ENCODE measurements around the gene S100A10. TPM values are rescaled to one million over a fixed set of nuclear protein-coding genes. Genes with fewer than 3 reads are reported as not detected.

Gene S100A10
- total RNA-seq, 4 donors from 2014 or later, result 57.6 to 155 (median 106) TPM

- no peak for ATAC-seq
- TF ChIP-seq CTCF (IDR thresholded peaks at IDR 0.05) (no peak), POLR2A (IDR thresholded peaks at IDR 0.05) (no peak), POLR2AphosphoS5 (IDR thresholded peaks at IDR 0.05) (no peak), EP300 (IDR thresholded peaks at IDR 0.05) (no peak)
- H3K4me3 ChIP-seq, result no peak overlapping the region
- WGBS, 2 donors (ENCODE audit: low coverage in 1 of 2), result 100% methylated on average over 2 of the region's 18 CpGs
- peaks cover 3 to 27% (median 21%) of the 10 kb centered on the region in 3 donors for H3K4me1 ChIP-seq
- no peak overlapping the region for H3K27ac ChIP-seq
- no peaks in the 10 kb centered on the region for H3K27me3 ChIP-seq
- H3K9me3 ChIP-seq, result no peaks in the 10 kb centered on the region
- no peaks in the 10 kb centered on the region for H3K36me3 ChIP-seq
These were observed 44.1 kb downstream of the S100A10 start for GRCh38 chr1:151949371-151950193.

- Histone ChIP-seq H3K4me1 (peaks cover 3 to 38% (median 25%) of the 10 kb centered on the region in 3 donors), H3K36me3 (no peaks in the 10 kb centered on the region), H3K9me3 (no peaks in the 10 kb centered on the region), H3K27me3 (no peaks in the 10 kb centered on the region), H3K4me3 (no peak overlapping the region), H3K27ac (no peak overlapping the region)
- no peak for ATAC-seq
- TF ChIP-seq EP300 (IDR thresholded peaks at IDR 0.05) (no peak), CTCF (IDR thresholded peaks at IDR 0.05) (no peak), POLR2A (IDR thresholded peaks at IDR 0.05) (no peak), POLR2AphosphoS5 (IDR thresholded peaks at IDR 0.05) (no peak)
- WGBS, 2 donors (ENCODE audit: low coverage in 1 of 2), result 67 to 100% methylated on average over 1 of the region's 1 CpG
These were observed 45.2 kb downstream of the S100A10 start for GRCh38 chr1:151948506-151948905.

- no peak overlapping the region for H3K4me3 ChIP-seq
- TF ChIP-seq CTCF (IDR thresholded peaks at IDR 0.05), result no peak
- TF ChIP-seq POLR2A (IDR thresholded peaks at IDR 0.05), result no peak
- no peak for TF ChIP-seq EP300 (IDR thresholded peaks at IDR 0.05)
- no peak for TF ChIP-seq POLR2AphosphoS5 (IDR thresholded peaks at IDR 0.05)
- H3K4me1 ChIP-seq, result peaks cover 3 to 48% (median 25%) of the 10 kb centered on the region in 3 donors
- no peaks in the 10 kb centered on the region for H3K9me3 ChIP-seq
- H3K27ac ChIP-seq, result peak overlapping the region in 3 of 4 donors; percentile 75 to 87 (median 77)
- no peak for ATAC-seq
- no peaks in the 10 kb centered on the region for H3K27me3 ChIP-seq
- WGBS, 2 donors (ENCODE audit: low coverage in 1 of 2), result 51 to 57% methylated on average over 2 of the region's 2 CpGs
- no peaks in the 10 kb centered on the region for H3K36me3 ChIP-seq
These were observed 46.5 kb downstream of the S100A10 start for GRCh38 chr1:151947140-151947539.

- peak; percentile 89 for ATAC-seq
- peak; percentile 82 for TF ChIP-seq POLR2AphosphoS5 (IDR thresholded peaks at IDR 0.05)
- peak in 2 of 4 experiments; percentile 26 to 31 for TF ChIP-seq CTCF (IDR thresholded peaks at IDR 0.05)
- no peak for TF ChIP-seq EP300 (IDR thresholded peaks at IDR 0.05)
- no peak for TF ChIP-seq POLR2A (IDR thresholded peaks at IDR 0.05)
- H3K27me3 ChIP-seq, result no peaks in the 10 kb centered on the region
- H3K4me1 ChIP-seq, result peaks cover 3 to 59% (median 34%) of the 10 kb centered on the region in 3 donors
- H3K9me3 ChIP-seq, result no peaks in the 10 kb centered on the region
- no peak overlapping the region for H3K4me3 ChIP-seq
- H3K36me3 ChIP-seq, result no peaks in the 10 kb centered on the region
- H3K27ac ChIP-seq, result peak overlapping the region; percentile 75 to 87 (median 78)
- WGBS, 2 donors (ENCODE audit: low coverage in 1 of 2), result 19 to 26% methylated on average over 10 of the region's 10 CpGs
These were observed 47.6 kb downstream of the S100A10 start for GRCh38 chr1:151945725-151946722.
